ENCODE measurements around the gene SUSD4. TPM values are rescaled to one million over a fixed set of nuclear protein-coding genes. Genes with fewer than 3 reads are reported as not detected.

SUSD4 gene
- total RNA-seq, 6 donors from 2014 or later: 0.55 to 3.8 (median 2.9) TPM; not detected in 1

- no peak for DNase-seq
- ATAC-seq (ENCODE audit: low FRiP score in 2 of 2): no peak
- no peak overlapping the region for H3K4me3 ChIP-seq
- H3K27ac ChIP-seq: no peak overlapping the region
- 55 to 88% methylated on average over 1 of the region's 1 CpG for WGBS, 2 donors
- no peaks in the 10 kb centered on the region for H3K27me3 ChIP-seq
- H3K36me3 ChIP-seq: no peaks in the 10 kb centered on the region
- H3K9me3 ChIP-seq: no peaks in the 10 kb centered on the region
- no peak for TF ChIP-seq POLR2AphosphoS5 (IDR thresholded peaks at IDR 0.05)
- peaks cover 0 to 7% (median 2%) of the 10 kb centered on the region in 4 donors for H3K4me1 ChIP-seq
Measured at GRCh38 chr1:223234170-223234514, 129.8 kb downstream of the SUSD4 start.

- Histone ChIP-seq H3K9me3 (no peaks in the 10 kb centered on the region), H3K27ac (no peak overlapping the region), H3K27me3 (no peaks in the 10 kb centered on the region), H3K36me3 (no peaks in the 10 kb centered on the region), H3K4me1 (peaks cover 0 to 7% (median 2%) of the 10 kb centered on the region in 4 donors), H3K4me3 (no peak overlapping the region)
- no peak for TF ChIP-seq POLR2AphosphoS5 (IDR thresholded peaks at IDR 0.05)
- TF ChIP-seq POLR2A (IDR thresholded peaks at IDR 0.05): no peak
- no peak for TF ChIP-seq EP300 (IDR thresholded peaks at IDR 0.05)
- no peak for TF ChIP-seq CTCF (IDR thresholded peaks at IDR 0.05)
- no peak for DNase-seq
- ATAC-seq (ENCODE audit: low FRiP score in 2 of 2): peak; percentile 17 to 78
- 51 to 52% methylated on average over 11 of the region's 11 CpGs for WGBS, 2 donors
Measured at GRCh38 chr1:223233410-223234169, 130.4 kb downstream of the SUSD4 start.

- 73 to 77% methylated on average over 3 of the region's 3 CpGs for WGBS, 2 donors
- no peak overlapping the region for H3K27ac ChIP-seq
- no peaks in the 10 kb centered on the region for H3K27me3 ChIP-seq
- no peak for DNase-seq
- H3K36me3 ChIP-seq: no peaks in the 10 kb centered on the region
- no peak overlapping the region for H3K4me3 ChIP-seq
- no peak for TF ChIP-seq POLR2A (IDR thresholded peaks at IDR 0.05)
- no peak for TF ChIP-seq CTCF (IDR thresholded peaks at IDR 0.05)
- no peak for TF ChIP-seq POLR2AphosphoS5 (IDR thresholded peaks at IDR 0.05)
- TF ChIP-seq EP300 (IDR thresholded peaks at IDR 0.05): no peak
- ATAC-seq (ENCODE audit: low FRiP score in 2 of 2): no peak
- peaks cover 0 to 7% (median 2%) of the 10 kb centered on the region in 4 donors for H3K4me1 ChIP-seq
- H3K9me3 ChIP-seq: no peaks in the 10 kb centered on the region
Measured at GRCh38 chr1:223233019-223233409, 131.0 kb downstream of the SUSD4 start.

- no peak for DNase-seq
- no peak for ATAC-seq (ENCODE audit: low FRiP score in 2 of 2)
- peaks cover 0 to 7% (median 2%) of the 10 kb centered on the region in 4 donors for H3K4me1 ChIP-seq
- H3K36me3 ChIP-seq: no peaks in the 10 kb centered on the region
- WGBS, 2 donors: 83 to 84% methylated on average over 7 of the region's 7 CpGs
- H3K27ac ChIP-seq: no peak overlapping the region
- H3K9me3 ChIP-seq: no peaks in the 10 kb centered on the region
- no peaks in the 10 kb centered on the region for H3K27me3 ChIP-seq
- no peak overlapping the region for H3K4me3 ChIP-seq
- TF ChIP-seq POLR2A (IDR thresholded peaks at IDR 0.05) (no peak), EP300 (IDR thresholded peaks at IDR 0.05) (no peak), POLR2AphosphoS5 (IDR thresholded peaks at IDR 0.05) (no peak), CTCF (IDR thresholded peaks at IDR 0.05) (no peak)
Measured at GRCh38 chr1:223231581-223231980, 132.4 kb downstream of the SUSD4 start.

GRCh38 chr1:223231011-223231572 lies 132.9 kb downstream of the SUSD4 start:
- no peaks in the 10 kb centered on the region for H3K27me3 ChIP-seq
- no peak for DNase-seq
- no peaks in the 10 kb centered on the region for H3K36me3 ChIP-seq
- H3K9me3 ChIP-seq: no peaks in the 10 kb centered on the region
- WGBS, 2 donors: 92 to 98% methylated on average over 6 to 7 of the region's 7 CpGs
- no peak for TF ChIP-seq POLR2AphosphoS5 (IDR thresholded peaks at IDR 0.05)
- no peak for TF ChIP-seq EP300 (IDR thresholded peaks at IDR 0.05)
- no peak for TF ChIP-seq CTCF (IDR thresholded peaks at IDR 0.05)
- TF ChIP-seq POLR2A (IDR thresholded peaks at IDR 0.05): no peak
- ATAC-seq (ENCODE audit: low FRiP score in 2 of 2): no peak
- no peak overlapping the region for H3K27ac ChIP-seq
- peaks cover 0 to 7% (median 2%) of the 10 kb centered on the region in 4 donors for H3K4me1 ChIP-seq
- H3K4me3 ChIP-seq: no peak overlapping the region

Measured in upper lobe of left lung (tissue), 6 donors.